Lower lobe of right lung (tissue), 2 donors: Measurements from ENCODE around the gene LINC00237. TPM values are rescaled to one million over a fixed set of nuclear protein-coding genes. Genes with fewer than 3 reads are reported as not detected.

Experiments used
- ATAC-seq, 2 donors: fragments of 200-7000 bp; cut with Tn5 transposase; one replicate each; pipeline ENCODE4 v1.9.1; 2020 to 2022; ENCODE audit warnings: mild to moderate bottlenecking in 2 of 2, moderate library complexity in 2 of 2
- DNase-seq: peaks from one replicate; pipeline ENCODE4 v3.0.0-alpha.2; 2020
- H3K27ac ChIP-seq: fragments of 200-600 bp; one replicate; pipeline ENCODE4 v1.8.0; 2022
- H3K27me3 ChIP-seq: fragments of 200-600 bp; one replicate; pipeline ENCODE4 v1.8.0; 2022; ENCODE audit warnings: low read depth
- H3K36me3 ChIP-seq: fragments of 200-600 bp; one replicate; pipeline ENCODE4 v1.8.0; 2022; ENCODE audit warnings: mild to moderate bottlenecking
- H3K4me1 ChIP-seq: fragments of 200-600 bp; one replicate; pipeline ENCODE4 v1.8.0; 2022
- H3K4me3 ChIP-seq: fragments of 200-600 bp; one replicate; pipeline ENCODE4 v1.8.0; 2022; ENCODE audit warnings: mild to moderate bottlenecking
- H3K9me3 ChIP-seq: fragments of 200-600 bp; one replicate; pipeline ENCODE4 v1.8.0; 2022
- CTCF ChIP-seq: fragments of 200-600 bp; IDR thresholded peaks from one replicate; pipeline ENCODE4 v1.8.0; 2022; ENCODE audit warnings: antibody characterized with exemption, mild to moderate bottlenecking
- intact Hi-C: fragments of 100-400 bp; cut with DNase I; formaldehyde crosslinking; loops from one replicate; pipeline ENCODE4 v1.11.0; 2022
- long read RNA-seq: library from polyadenylated mRNA; unstranded; transcript quantifications from one replicate; pipeline ENCODE4 v2.0.0, GENCODE V29; 2021
- total RNA-seq: library from RNA; stranded (reverse); fragmentation: NEBNext Ultra II Directional; extraction: Animal tissue kit (Norgen Biotek cat#: 25700); gene quantifications from one replicate; pipeline ENCODE4 v1.2.1, GENCODE V29; 2021
- donor health status: DM: no; HTN: yes; CAD: no; lungs with severe emphysema.

The LINC00237 gene
- total RNA-seq, result not detected
- long read RNA-seq, result 0 reads

GRCh38 chr20:21106171-21107017 is at the start of gene LINC00237:
LINC00237 (minus strand) TSS chr20:21106358.
- no peak for DNase-seq
- ATAC-seq, result no peak
- H3K27me3 ChIP-seq, result peaks cover 82% of the 10 kb centered on the region

GRCh38 chr20:21155268-21155667 is 49.1 kb upstream of the LINC00237 start:
- intact Hi-C loops, result no loop called here
- Histone ChIP-seq H3K36me3 (no peaks in the 10 kb centered on the region), H3K27me3 (no peaks in the 10 kb centered on the region), H3K4me1 (no peaks in the 10 kb centered on the region), H3K27ac (no peak overlapping the region), H3K9me3 (no peaks in the 10 kb centered on the region), H3K4me3 (no peak overlapping the region)
- TF ChIP-seq CTCF, result no peak
- ATAC-seq, result no peak
- DNase-seq, result no peak

More at GRCh38 chr20:21106171-21107017, at the start of gene LINC00237:
- Histone ChIP-seq H3K4me3 (no peak within 1 kb of the TSS), H3K27ac (no peak within 1 kb of the TSS), H3K36me3 (no peaks in the 10 kb centered on the region), H3K9me3 (no peaks in the 10 kb centered on the region), H3K4me1 (peaks cover 30% of the 10 kb centered on the region)
- intact Hi-C loops, result no loop called here
- TF ChIP-seq CTCF, result no peak

GRCh38 chr20:21154692-21155091 is 48.5 kb upstream of the LINC00237 start:
- Histone ChIP-seq H3K4me3 (no peak overlapping the region), H3K27me3 (no peaks in the 10 kb centered on the region), H3K9me3 (no peaks in the 10 kb centered on the region), H3K4me1 (no peaks in the 10 kb centered on the region), H3K36me3 (no peaks in the 10 kb centered on the region), H3K27ac (no peak overlapping the region)
- DNase-seq (no peak), ATAC-seq (no peak)
- intact Hi-C loops, result no loop called here
- TF ChIP-seq CTCF, result no peak

- TF ChIP-seq CTCF, result no peak
- H3K4me3 ChIP-seq, result no peak overlapping the region
- no peaks in the 10 kb centered on the region for H3K4me1 ChIP-seq
- no peak for ATAC-seq
- H3K36me3 ChIP-seq, result no peaks in the 10 kb centered on the region
- H3K27me3 ChIP-seq, result no peaks in the 10 kb centered on the region
- intact Hi-C loops, result no loop called here
- DNase-seq, result no peak
- H3K27ac ChIP-seq, result no peak overlapping the region
- H3K9me3 ChIP-seq, result no peaks in the 10 kb centered on the region
These were observed 45.6 kb upstream of the LINC00237 start for GRCh38 chr20:21151791-21152190.

GRCh38 chr20:21149344-21149743 is 43.2 kb upstream of the LINC00237 start:
- no peaks in the 10 kb centered on the region for H3K9me3 ChIP-seq
- H3K4me1 ChIP-seq, result no peaks in the 10 kb centered on the region
- no peaks in the 10 kb centered on the region for H3K27me3 ChIP-seq
- intact Hi-C loops, result no loop called here
- H3K36me3 ChIP-seq, result peaks cover 5% of the 10 kb centered on the region
- DNase-seq, result no peak
- ATAC-seq, result no peak
- H3K4me3 ChIP-seq, result no peak overlapping the region
- TF ChIP-seq CTCF, result no peak
- H3K27ac ChIP-seq, result no peak overlapping the region
